Right atrium auricular region (tissue), 2 donors: Measurements from ENCODE around the gene FAM120AOS. TPM values are rescaled to one million over a fixed set of nuclear protein-coding genes. Genes with fewer than 3 reads are reported as not detected.

Source experiments
- DNase-seq: peaks from one replicate; pipeline ENCODE4 v3.0.0-alpha.2; 2019; ENCODE audit warnings: low spot score
- H3K27ac ChIP-seq, 2 donors: fragments of 200-600 bp; sonication (generic); 1 replicate in 1 of 2; 2 replicates in 1 of 2; pipeline ENCODE4 v1.5.1; 2016 to 2019
- H3K27me3 ChIP-seq, 2 donors: fragments of 200-600 bp; sonication (generic); one replicate each; pipeline versions ENCODE4 v1.5.1 to v1.6.0; 2017 to 2019
- H3K36me3 ChIP-seq: fragments of 200-600 bp; sonication (generic); one replicate; pipeline ENCODE4 v1.5.1; 2016
- H3K4me1 ChIP-seq, 2 donors: fragments of 200-600 bp; sonication (generic); one replicate each; pipeline versions ENCODE4 v1.5.1 to v1.6.0; 2017 to 2019
- H3K4me3 ChIP-seq, 2 donors: fragments of 200-600 bp; sonication (generic); 1 replicate in 1 of 2; 2 replicates in 1 of 2; pipeline ENCODE4 v1.5.1; 2017 to 2019; ENCODE audit warnings: mild to moderate bottlenecking in 1 of 2, moderate library complexity in 1 of 2
- H3K9me3 ChIP-seq, 2 donors: fragments of 200-600 bp; sonication (generic); one replicate each; pipeline ENCODE4 v1.5.1; 2019
- total RNA-seq, 2 donors: library from RNA; depleted of rRNA; stranded (reverse); fragments of >200 nt; gene quantifications; one replicate each; pipeline ENCODE4 v1.1.0, GENCODE V29; 2016
- TF ChIP-seq, protein P1 (sequence below), 2 donors: fragments of 200-600 bp; sonication (generic); IDR thresholded peaks; one replicate each; pipeline ENCODE4 v1.5.1; 2019; ENCODE audit warnings: antibody characterized with exemption in 2 of 2

Gene FAM120AOS
- total RNA-seq, 2 donors from 2014 or later = 32.4 to 47.0 TPM

DNA sequence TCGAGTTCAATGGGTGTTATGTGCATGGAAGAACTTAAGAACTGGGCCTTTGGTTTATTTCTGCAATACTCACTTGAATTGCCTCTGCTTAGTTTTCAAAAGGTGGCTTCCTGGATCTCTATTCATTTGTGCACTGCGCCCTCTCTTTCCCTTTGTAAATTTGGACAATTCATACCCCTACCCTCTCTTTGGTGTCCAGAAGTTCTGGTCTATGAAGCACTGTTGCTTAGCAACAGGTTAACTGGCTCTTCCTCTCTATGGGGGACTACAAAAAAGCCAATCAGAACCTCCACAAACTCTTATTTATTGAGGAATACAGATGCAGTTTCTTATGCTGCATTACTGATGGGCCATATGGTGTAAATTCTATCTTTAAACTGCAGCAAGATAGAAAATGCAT, 15.4 kb downstream of the FAM120AOS start:
- Histone ChIP-seq H3K36me3 (no peaks in the 10 kb centered on the region), H3K9me3 (no peaks in the 10 kb centered on the region), H3K27ac (no peak overlapping the region), H3K27me3 (no peaks in the 10 kb centered on the region), H3K4me1 (no peaks in the 10 kb centered on the region), H3K4me3 (no peak overlapping the region)
- no peak for DNase-seq
- TF ChIP-seq, protein P1, sequence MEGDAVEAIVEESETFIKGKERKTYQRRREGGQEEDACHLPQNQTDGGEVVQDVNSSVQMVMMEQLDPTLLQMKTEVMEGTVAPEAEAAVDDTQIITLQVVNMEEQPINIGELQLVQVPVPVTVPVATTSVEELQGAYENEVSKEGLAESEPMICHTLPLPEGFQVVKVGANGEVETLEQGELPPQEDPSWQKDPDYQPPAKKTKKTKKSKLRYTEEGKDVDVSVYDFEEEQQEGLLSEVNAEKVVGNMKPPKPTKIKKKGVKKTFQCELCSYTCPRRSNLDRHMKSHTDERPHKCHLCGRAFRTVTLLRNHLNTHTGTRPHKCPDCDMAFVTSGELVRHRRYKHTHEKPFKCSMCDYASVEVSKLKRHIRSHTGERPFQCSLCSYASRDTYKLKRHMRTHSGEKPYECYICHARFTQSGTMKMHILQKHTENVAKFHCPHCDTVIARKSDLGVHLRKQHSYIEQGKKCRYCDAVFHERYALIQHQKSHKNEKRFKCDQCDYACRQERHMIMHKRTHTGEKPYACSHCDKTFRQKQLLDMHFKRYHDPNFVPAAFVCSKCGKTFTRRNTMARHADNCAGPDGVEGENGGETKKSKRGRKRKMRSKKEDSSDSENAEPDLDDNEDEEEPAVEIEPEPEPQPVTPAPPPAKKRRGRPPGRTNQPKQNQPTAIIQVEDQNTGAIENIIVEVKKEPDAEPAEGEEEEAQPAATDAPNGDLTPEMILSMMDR (IDR thresholded peaks at IDR 0.05) = no peak

DNA sequence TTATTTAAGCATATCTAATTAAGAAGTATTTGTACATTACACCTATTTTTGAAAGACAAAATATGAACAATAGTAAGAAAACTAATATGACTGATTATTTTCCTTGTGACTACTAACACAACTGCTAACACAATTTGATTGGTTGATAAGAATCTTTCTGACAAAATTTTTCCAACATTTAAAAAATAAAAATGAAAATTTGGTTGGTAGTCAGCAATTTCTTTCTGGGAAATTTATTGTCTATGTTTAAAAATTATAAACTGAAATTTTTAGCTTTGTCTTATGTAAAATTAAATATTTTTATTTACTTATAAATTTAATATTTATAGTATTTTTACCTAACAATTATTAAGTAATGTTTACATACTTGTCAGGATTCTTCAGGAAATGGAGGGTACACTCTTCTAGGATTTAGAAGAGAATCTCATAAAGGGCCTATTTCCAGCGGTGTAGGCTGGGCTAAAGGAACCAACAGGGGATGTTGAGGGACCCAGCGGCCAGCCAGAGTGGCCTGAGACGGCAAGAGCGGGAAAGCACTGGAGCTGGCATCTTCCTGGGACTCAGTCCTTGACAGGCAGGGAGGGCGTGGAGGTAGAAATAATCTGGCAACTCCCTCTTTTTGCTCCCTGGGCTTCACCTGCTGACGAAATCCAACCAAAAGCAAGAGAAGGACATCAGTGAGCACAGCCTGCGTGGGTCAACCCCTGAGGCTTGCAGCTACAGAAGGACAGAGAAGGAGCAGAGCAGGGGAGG, 16.6 kb downstream of the FAM120AOS start:
- TF ChIP-seq, protein P1 (IDR thresholded peaks at IDR 0.05) = no peak
- Histone ChIP-seq H3K27me3 (no peaks in the 10 kb centered on the region), H3K27ac (no peak overlapping the region), H3K9me3 (no peaks in the 10 kb centered on the region), H3K4me1 (no peaks in the 10 kb centered on the region), H3K4me3 (no peak overlapping the region), H3K36me3 (no peaks in the 10 kb centered on the region)
- DNase-seq = no peak

DNA sequence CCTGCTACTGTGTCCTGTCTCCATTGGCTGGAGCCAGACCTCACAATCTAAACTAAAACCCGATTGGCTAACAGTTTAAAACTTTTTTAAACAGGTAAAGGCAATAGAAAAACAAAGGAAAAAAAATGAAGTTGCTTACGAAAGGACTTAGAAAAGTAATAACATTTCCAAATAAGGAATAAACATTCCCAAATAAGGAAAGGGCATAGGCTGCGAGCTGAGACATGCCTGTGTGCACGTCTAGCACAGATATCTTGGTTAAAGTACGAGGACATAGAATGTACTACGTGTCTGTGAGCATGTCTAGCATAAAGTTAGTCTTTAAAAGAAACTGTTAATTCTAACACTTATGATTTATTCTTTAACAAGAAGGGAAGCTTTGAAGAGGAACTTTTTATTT, 17.2 kb downstream of the FAM120AOS start:
- Histone ChIP-seq H3K36me3 (no peaks in the 10 kb centered on the region), H3K27ac (no peak overlapping the region), H3K4me3 (no peak overlapping the region), H3K4me1 (no peaks in the 10 kb centered on the region), H3K27me3 (no peaks in the 10 kb centered on the region), H3K9me3 (no peaks in the 10 kb centered on the region)
- no peak for DNase-seq
- TF ChIP-seq, protein P1 (IDR thresholded peaks at IDR 0.05) = no peak

DNA sequence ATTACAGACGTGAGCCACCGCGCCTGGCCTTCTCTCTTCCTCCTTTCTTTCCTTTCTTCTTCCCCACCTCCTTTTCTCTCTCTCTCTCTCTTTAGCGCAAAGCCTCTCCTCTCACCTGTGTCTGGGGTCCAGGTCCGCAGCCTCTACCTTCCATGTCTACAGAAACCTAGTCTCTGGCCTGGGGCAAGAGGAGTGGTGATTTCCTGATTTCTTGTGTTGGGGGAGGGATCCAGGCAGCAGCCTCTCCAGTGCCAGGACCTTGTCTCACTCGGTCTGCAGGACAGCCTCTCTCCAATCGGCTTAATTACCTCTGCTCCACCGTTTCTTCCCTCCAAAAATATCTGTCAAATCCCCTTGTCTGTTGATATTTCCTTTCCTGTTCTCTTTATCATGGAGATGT, 18.0 kb downstream of the FAM120AOS start:
- TF ChIP-seq, protein P1 (IDR thresholded peaks at IDR 0.05) = no peak
- no peak for DNase-seq
- H3K4me3 ChIP-seq = no peak overlapping the region
- no peaks in the 10 kb centered on the region for H3K4me1 ChIP-seq
- H3K27ac ChIP-seq = no peak overlapping the region
- H3K27me3 ChIP-seq = no peaks in the 10 kb centered on the region
- no peaks in the 10 kb centered on the region for H3K36me3 ChIP-seq
- H3K9me3 ChIP-seq = no peaks in the 10 kb centered on the region

DNA sequence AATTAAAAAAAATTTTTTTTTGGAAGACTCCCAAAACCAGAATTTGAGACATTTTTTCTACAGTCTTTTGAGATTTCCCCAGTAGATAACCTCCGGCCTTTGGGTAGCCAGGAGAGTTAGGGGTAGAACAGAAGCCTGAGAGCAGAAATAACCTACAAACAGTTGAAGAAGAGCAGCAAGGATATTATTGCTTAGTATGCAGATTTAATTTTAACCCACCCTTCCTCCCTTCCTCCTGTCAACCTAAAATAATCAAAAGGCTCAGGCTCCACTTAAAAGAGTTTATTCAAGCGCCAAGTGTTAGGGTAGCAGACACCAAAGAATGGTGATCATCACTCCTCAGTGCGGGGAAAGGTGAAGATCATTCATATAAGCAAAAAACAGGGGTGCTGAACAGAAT, 19.3 kb downstream of the FAM120AOS start:
- DNase-seq = no peak
- no peaks in the 10 kb centered on the region for H3K9me3 ChIP-seq
- TF ChIP-seq, protein P1 (IDR thresholded peaks at IDR 0.05) = no peak
- no peaks in the 10 kb centered on the region for H3K4me1 ChIP-seq
- no peaks in the 10 kb centered on the region for H3K27me3 ChIP-seq
- H3K27ac ChIP-seq = no peak overlapping the region
- no peaks in the 10 kb centered on the region for H3K36me3 ChIP-seq
- H3K4me3 ChIP-seq = no peak overlapping the region

DNA sequence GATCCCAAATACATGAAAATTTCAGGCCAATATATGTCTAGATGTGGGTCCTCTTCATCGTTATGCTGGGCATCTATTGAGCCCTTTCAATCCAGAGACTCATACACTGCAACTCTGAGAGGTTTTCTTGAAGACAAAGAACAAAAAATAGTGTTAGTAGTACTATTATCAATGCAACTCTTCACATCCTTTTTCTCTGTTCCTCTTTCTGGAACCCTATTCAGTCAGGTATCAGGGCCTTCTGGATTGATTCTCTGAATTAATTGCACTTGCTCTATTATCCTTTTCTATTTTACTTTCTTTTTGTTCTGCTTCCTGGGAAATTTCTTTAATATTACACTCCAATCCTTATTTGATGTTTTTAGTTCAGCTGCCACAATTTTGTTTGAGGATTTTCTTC, 20.4 kb downstream of the FAM120AOS start:
- no peaks in the 10 kb centered on the region for H3K36me3 ChIP-seq
- no peaks in the 10 kb centered on the region for H3K27me3 ChIP-seq
- no peak overlapping the region for H3K27ac ChIP-seq
- no peak for DNase-seq
- TF ChIP-seq, protein P1 (IDR thresholded peaks at IDR 0.05) = no peak
- no peaks in the 10 kb centered on the region for H3K4me1 ChIP-seq
- H3K4me3 ChIP-seq = no peak overlapping the region
- H3K9me3 ChIP-seq = no peaks in the 10 kb centered on the region
